ENCODE results near the gene PRMT9.

The PRMT9 gene

GRCh38 chr4:147724468-147725201 lies 40.7 kb upstream of the PRMT9 start:
- H3K79me2 ChIP-seq (ENCODE audit: control insufficient read depth, low read length), result no peaks in the 10 kb centered on the region
- H3F3A ChIP-seq (ENCODE audit: control insufficient read depth, insufficient read depth), result 0 out of 2 replicates have a peak, but pooled peaks cover 5% of the 10 kb centered on the region
- no peak overlapping the region for H3K4me2 ChIP-seq (ENCODE audit: low read length)
- H3K9me2 ChIP-seq (replicated peaks; ENCODE audit: control insufficient read depth, low read length), result no peaks in the 10 kb centered on the region
- H4K20me1 ChIP-seq (ENCODE audit: control insufficient read depth, insufficient read depth, low read depth, low read length), result no peaks in the 10 kb centered on the region
- TF ChIP-seq CTCF (IDR thresholded peaks at IDR 0.05; ENCODE audit: low read depth, low read length, poor library complexity, severe bottlenecking) (no peak), EZH2phosphoT487 (IDR thresholded peaks at IDR 0.05; ENCODE audit: borderline replicate concordance, low read length) (no peak)
- no peak overlapping the region for H3K27ac ChIP-seq (ENCODE audit: low read depth, low read length)
- no peaks in the 10 kb centered on the region for H3K4me1 ChIP-seq (ENCODE audit: control insufficient read depth, low read length)
- no peak overlapping the region for H3K4me3 ChIP-seq (ENCODE audit: low read length)
- peaks cover 16% of the 10 kb centered on the region for H3K27me3 ChIP-seq (ENCODE audit: control insufficient read depth, low read length)
- no peaks in the 10 kb centered on the region for H3K9me3 ChIP-seq (ENCODE audit: control insufficient read depth, insufficient read depth, low read length)
- H3K36me3 ChIP-seq (ENCODE audit: control insufficient read depth, low read length), result no peaks in the 10 kb centered on the region

- H3K4me2 ChIP-seq (ENCODE audit: low read length), result no peak overlapping the region
- peaks cover 19% of the 10 kb centered on the region for H3K27me3 ChIP-seq (ENCODE audit: control insufficient read depth, low read length)
- no peak overlapping the region for H3K4me3 ChIP-seq (ENCODE audit: low read length)
- no peaks in the 10 kb centered on the region for H3K79me2 ChIP-seq (ENCODE audit: control insufficient read depth, low read length)
- TF ChIP-seq EZH2phosphoT487 (IDR thresholded peaks at IDR 0.05; ENCODE audit: borderline replicate concordance, low read length) (no peak), CTCF (IDR thresholded peaks at IDR 0.05; ENCODE audit: low read depth, low read length, poor library complexity, severe bottlenecking) (no peak)
- H3K4me1 ChIP-seq (ENCODE audit: control insufficient read depth, low read length), result no peaks in the 10 kb centered on the region
- no peaks in the 10 kb centered on the region for H3K9me3 ChIP-seq (ENCODE audit: control insufficient read depth, insufficient read depth, low read length)
- H3K36me3 ChIP-seq (ENCODE audit: control insufficient read depth, low read length), result no peaks in the 10 kb centered on the region
- H4K20me1 ChIP-seq (ENCODE audit: control insufficient read depth, insufficient read depth, low read depth, low read length), result no peaks in the 10 kb centered on the region
- no peaks in the 10 kb centered on the region for H3F3A ChIP-seq (ENCODE audit: control insufficient read depth, insufficient read depth)
- no peak overlapping the region for H3K27ac ChIP-seq (ENCODE audit: low read depth, low read length)
- H3K9me2 ChIP-seq (replicated peaks; ENCODE audit: control insufficient read depth, low read length), result no peaks in the 10 kb centered on the region
These were observed 39.4 kb upstream of the PRMT9 start for GRCh38 chr4:147723326-147723725.

GRCh38 chr4:147717878-147718277 lies 33.9 kb upstream of the PRMT9 start:
- H3K4me3 ChIP-seq (ENCODE audit: low read length), result no peak overlapping the region
- no peak overlapping the region for H3K27ac ChIP-seq (ENCODE audit: low read depth, low read length)
- no peak overlapping the region for H3K4me2 ChIP-seq (ENCODE audit: low read length)

More at GRCh38 chr4:147717878-147718277, 33.9 kb upstream of the PRMT9 start:
- Histone ChIP-seq H3K9me2 (replicated peaks; ENCODE audit: control insufficient read depth, low read length) (no peaks in the 10 kb centered on the region), H3K79me2 (ENCODE audit: control insufficient read depth, low read length) (no peaks in the 10 kb centered on the region), H4K20me1 (ENCODE audit: control insufficient read depth, insufficient read depth, low read depth, low read length) (no peaks in the 10 kb centered on the region), H3K4me1 (ENCODE audit: control insufficient read depth, low read length) (no peaks in the 10 kb centered on the region), H3K9me3 (ENCODE audit: control insufficient read depth, insufficient read depth, low read length) (no peaks in the 10 kb centered on the region), H3K27me3 (ENCODE audit: control insufficient read depth, low read length) (peaks cover 14% of the 10 kb centered on the region), H3K36me3 (ENCODE audit: control insufficient read depth, low read length) (no peaks in the 10 kb centered on the region), H3F3A (ENCODE audit: control insufficient read depth, insufficient read depth) (no peaks in the 10 kb centered on the region)
- TF ChIP-seq CTCF (IDR thresholded peaks at IDR 0.05; ENCODE audit: low read depth, low read length, poor library complexity, severe bottlenecking) (no peak), EZH2phosphoT487 (IDR thresholded peaks at IDR 0.05; ENCODE audit: borderline replicate concordance, low read length) (no peak)
